ENCODE results near the gene FNDC3B.
"Not testable (repeated sequence)": the region's sequence is repeated elsewhere in the genome, so short reads cannot be mapped to it uniquely, and the experiment has no call there.

- TF ChIP-seq CTCF (IDR thresholded peaks at IDR 0.05; ENCODE audit: control extremely low read depth in 1 of 3, insufficient read depth in 1 of 3, low read depth in 1 of 3, low read length in 3 of 3); POLR2A (IDR thresholded peaks at IDR 0.05; ENCODE audit: control extremely low read depth in 1 of 2, low read depth in 2 of 2, low read length in 2 of 2); EP300 (IDR thresholded peaks at IDR 0.05; ENCODE audit: borderline replicate concordance in 1 of 2, low read depth in 2 of 2, low read length in 2 of 2); ZNF274 (IDR thresholded peaks at IDR 0.05; ENCODE audit: borderline replicate concordance, extremely low read depth, low read length); USF2 (IDR thresholded peaks at IDR 0.05; ENCODE audit: low read length); SIN3A (conservative IDR thresholded peaks at IDR 0.05 in 1 of 2, IDR thresholded peaks at IDR 0.05 in 1 of 2; ENCODE audit: low read depth in 1 of 2, low read length in 2 of 2); ATF2 (IDR thresholded peaks at IDR 0.05; ENCODE audit: low read length); TAF1 (IDR thresholded peaks at IDR 0.05; ENCODE audit: low read depth, low read length); GABPA (IDR thresholded peaks at IDR 0.05; ENCODE audit: borderline replicate concordance, insufficient read depth, low read length); SIX5 (IDR thresholded peaks at IDR 0.05; ENCODE audit: low read depth, low read length); CHD2 (IDR thresholded peaks at IDR 0.05; ENCODE audit: low read length): not testable (repeated sequence)
Measured at GRCh38 chr3:171998731-171999130, 40.6 kb upstream of the FNDC3B start.
